B cell (primary cell): ENCODE results near the gene ANKFY1.

Source experiments
- EZH2 ChIP-seq: IDR thresholded peaks from 2 replicates; pipeline ENCODE4 v1.6.1; 2012; ENCODE audit warnings: borderline replicate concordance, low read depth, mild to moderate bottlenecking, moderate library complexity, low read length; ENCODE audit not compliant: insufficient read depth, poor library complexity, severe bottlenecking
- TF ChIP-seq, protein P1 (sequence below): fragments of 200-600 bp; IDR thresholded peaks from one replicate; pipeline ENCODE4 v1.8.0; 2022; ENCODE audit warnings: antibody characterized with exemption, mild to moderate bottlenecking

DNA sequence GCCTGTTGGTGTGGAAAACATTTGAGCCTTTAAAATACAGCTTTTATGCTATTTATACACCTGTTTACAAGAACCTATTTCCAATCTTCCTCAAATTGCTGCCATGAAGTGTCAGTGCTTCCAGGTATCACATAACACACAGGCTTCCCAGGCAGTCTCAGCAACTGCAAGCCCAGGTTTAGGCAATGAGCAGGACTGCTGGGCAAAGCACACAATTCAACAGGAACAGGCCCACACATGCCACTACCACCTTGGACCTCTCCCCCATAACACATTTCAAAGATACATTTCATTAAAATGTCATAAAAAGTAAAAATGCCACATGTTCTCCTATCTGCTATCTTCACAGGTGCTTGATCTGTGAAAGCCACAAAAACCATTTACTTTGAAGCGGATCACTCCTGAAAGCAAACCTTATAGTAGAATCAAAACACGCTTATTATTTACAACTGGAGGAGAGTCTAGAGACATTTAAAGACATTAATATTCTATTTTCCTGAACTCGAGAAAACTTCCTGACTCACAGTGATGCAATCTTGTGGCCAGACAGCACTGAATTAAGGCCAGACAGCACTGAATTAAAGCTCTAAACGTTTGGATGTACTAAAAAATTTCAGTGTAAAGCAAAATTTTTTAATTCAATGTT is 31.5 kb downstream of the ANKFY1 start:
- TF ChIP-seq, protein P1, sequence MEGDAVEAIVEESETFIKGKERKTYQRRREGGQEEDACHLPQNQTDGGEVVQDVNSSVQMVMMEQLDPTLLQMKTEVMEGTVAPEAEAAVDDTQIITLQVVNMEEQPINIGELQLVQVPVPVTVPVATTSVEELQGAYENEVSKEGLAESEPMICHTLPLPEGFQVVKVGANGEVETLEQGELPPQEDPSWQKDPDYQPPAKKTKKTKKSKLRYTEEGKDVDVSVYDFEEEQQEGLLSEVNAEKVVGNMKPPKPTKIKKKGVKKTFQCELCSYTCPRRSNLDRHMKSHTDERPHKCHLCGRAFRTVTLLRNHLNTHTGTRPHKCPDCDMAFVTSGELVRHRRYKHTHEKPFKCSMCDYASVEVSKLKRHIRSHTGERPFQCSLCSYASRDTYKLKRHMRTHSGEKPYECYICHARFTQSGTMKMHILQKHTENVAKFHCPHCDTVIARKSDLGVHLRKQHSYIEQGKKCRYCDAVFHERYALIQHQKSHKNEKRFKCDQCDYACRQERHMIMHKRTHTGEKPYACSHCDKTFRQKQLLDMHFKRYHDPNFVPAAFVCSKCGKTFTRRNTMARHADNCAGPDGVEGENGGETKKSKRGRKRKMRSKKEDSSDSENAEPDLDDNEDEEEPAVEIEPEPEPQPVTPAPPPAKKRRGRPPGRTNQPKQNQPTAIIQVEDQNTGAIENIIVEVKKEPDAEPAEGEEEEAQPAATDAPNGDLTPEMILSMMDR = no peak
- no peak for TF ChIP-seq EZH2
